NK-92 (cell line): ENCODE data around the gene TRPV3.
"Not testable (repeated sequence)": the region's sequence is repeated elsewhere in the genome, so short reads cannot be mapped to it uniquely, and the experiment has no call there.

Experiments used
- DNase-seq: peaks from one replicate; lab custom pipeline; 2025; ENCODE audit not compliant: unreplicated experiment; lab: John Stamatoyannopoulos, UW

The TRPV3 gene

GRCh38 chr17:3475812-3476610, 81.6 kb downstream of the TRPV3 start, which contains the start of gene ASPA:
Gene ASPA (plus strand): TSS chr17:3475997. CDS start chr17:3476160, 163 bp downstream.
- no peak for DNase-seq

GRCh38 chr17:3475251-3475685, 82.3 kb downstream of the TRPV3 start:
- no peak for DNase-seq

DNA sequence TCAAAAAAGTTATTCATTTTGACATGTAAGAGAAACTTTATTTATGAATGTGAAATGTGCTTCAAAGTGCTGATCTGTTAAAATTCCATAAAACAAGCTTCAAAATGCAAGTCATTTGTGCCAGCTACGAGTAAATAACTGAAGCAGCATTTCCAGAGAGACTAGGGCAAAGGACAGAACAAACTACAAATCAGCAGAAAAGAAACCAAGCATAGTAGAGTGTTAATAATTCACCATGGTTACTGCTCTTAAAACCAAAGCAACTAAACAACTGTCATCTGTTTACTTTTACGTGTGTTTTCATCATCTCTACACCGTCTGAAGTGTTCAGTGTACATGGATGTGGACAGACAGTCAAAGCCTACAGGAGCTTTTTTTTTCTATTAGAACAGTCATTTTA, 83.4 kb downstream of the TRPV3 start:
- DNase-seq: no peak

- no peak for DNase-seq
These were observed 85.5 kb downstream of the TRPV3 start for GRCh38 chr17:3472137-3472536.

GRCh38 chr17:3471599-3471998, 86.0 kb downstream of the TRPV3 start, which contains the start of gene SPATA22:
Gene SPATA22 (minus strand): TSS chr17:3471819. CDS start chr17:3469325, 2,494 bp downstream.
- no peak for DNase-seq

DNA sequence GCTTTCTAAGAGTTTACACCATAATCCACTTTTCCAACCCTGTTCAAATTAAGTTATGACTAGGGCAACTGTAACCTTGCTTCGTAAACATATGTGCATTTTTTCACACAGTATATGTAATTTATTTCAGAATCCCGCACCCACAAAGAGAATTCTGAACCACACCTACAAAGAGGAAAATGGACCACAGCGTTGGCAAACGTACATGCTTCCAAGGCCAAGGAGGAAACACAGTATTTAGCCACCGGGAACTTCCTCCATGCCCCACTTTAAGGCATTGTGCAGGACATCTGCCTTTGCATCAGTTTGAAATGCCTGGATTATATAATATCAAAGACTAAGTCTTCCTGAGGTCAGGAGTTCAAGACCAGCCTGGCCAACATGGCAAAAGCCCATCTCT, 88.1 kb downstream of the TRPV3 start:
- no peak for DNase-seq

DNA sequence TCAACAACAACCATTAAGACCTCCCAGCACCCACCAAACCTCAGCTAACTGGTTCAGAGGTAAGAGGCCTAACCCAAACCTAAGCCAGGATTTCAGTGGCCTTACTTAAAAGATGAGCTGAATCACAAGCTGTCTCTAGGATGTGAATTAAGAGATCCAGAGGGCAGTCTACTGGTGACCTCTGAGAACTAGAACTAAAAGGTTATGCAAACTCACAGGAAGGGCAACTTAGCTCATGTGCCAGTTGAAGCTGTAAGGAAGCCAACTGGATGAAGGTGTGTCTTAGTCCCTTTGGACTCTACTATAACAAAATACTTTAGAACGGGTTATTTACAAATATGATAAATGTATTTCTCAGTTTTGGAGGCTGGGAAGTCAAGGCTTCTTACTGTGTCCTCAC, 91.3 kb downstream of the TRPV3 start:
- DNase-seq: not testable (repeated sequence)
